IMR-90 (cell line): ENCODE data around the gene RNASE1. TPM values are rescaled to one million over a fixed set of nuclear protein-coding genes. Genes with fewer than 3 reads are reported as not detected.

Experiments
- ATAC-seq: fragments of 200-7000 bp; cut with Tn5 transposase; 2 replicates; pipeline ENCODE4 v1.9.1; 2020; ENCODE audit warnings: low read depth, mild to moderate bottlenecking, moderate library complexity
- BruUV-seq: library from RNA; stranded (reverse); fragments of 400-500 nt; replicated peaks from 2 replicates; lab custom pipeline; 2021; lab: Mats Ljungman, UMichigan
- CTCF ChIA-PET: fragments of 300-600 bp; formaldehyde crosslinking; extraction: SDS; loops from one replicate; lab custom pipeline; 2021; ENCODE audit warnings: antibody characterized with exemption; lab: Yijun Ruan, JAX
- POLR2A ChIA-PET: fragments of 300-600 bp; sonication (Branson Sonifier 250); formaldehyde crosslinking; loops from one replicate; lab custom pipeline; 2022; ENCODE audit warnings: antibody characterized with exemption; ENCODE audit not compliant: unreplicated experiment; lab: Charles Lee
- DNase-seq: peaks from one replicate; pipeline ENCODE4 v3.0.0; 2013
- H2AFZ ChIP-seq: replicated peaks from 2 replicates; pipeline ENCODE3; 2013; ENCODE audit warnings: low read length, mild to moderate bottlenecking; ENCODE audit not compliant: poor library complexity
- H2AK5ac ChIP-seq: 2 replicates; pipeline ENCODE4 v1.6.1; 2013; ENCODE audit warnings: low read depth, low read length, inconsistent platforms
- H2AK9ac ChIP-seq: replicated peaks from 2 replicates; pipeline ENCODE3; 2013; ENCODE audit warnings: mild to moderate bottlenecking, low read depth, low read length, moderate library complexity; ENCODE audit not compliant: poor library complexity
- H2BK120ac ChIP-seq: 2 replicates; pipeline ENCODE4 v1.6.1; 2013; ENCODE audit warnings: low read depth, low read length, inconsistent platforms
- H2BK15ac ChIP-seq: 3 replicates; pipeline ENCODE4 v1.6.1; 2013; ENCODE audit warnings: low read depth, low read length, inconsistent platforms
- H2BK20ac ChIP-seq: 2 replicates; pipeline ENCODE4 v1.6.1; 2013; ENCODE audit warnings: low read depth, mild to moderate bottlenecking, inconsistent platforms, low read length, moderate library complexity
- H2BK5ac ChIP-seq: 2 replicates; pipeline ENCODE4 v1.6.1; 2013; ENCODE audit warnings: mild to moderate bottlenecking, low read depth, low read length, inconsistent platforms; ENCODE audit not compliant: poor library complexity, severe bottlenecking
- H3K14ac ChIP-seq: replicated peaks from 2 replicates; pipeline ENCODE4 v1.6.1; 2013; ENCODE audit warnings: low read depth, low read length, inconsistent platforms
- H3K18ac ChIP-seq: 2 replicates; pipeline ENCODE4 v1.6.1; 2013; ENCODE audit warnings: low read depth, low read length, control low read depth
- H3K23ac ChIP-seq: 2 replicates; pipeline ENCODE4 v1.6.1; 2013; ENCODE audit warnings: low read depth, low read length, inconsistent platforms
- H3K27ac ChIP-seq: 2 replicates; pipeline ENCODE4 v1.5.1; 2013; ENCODE audit warnings: mild to moderate bottlenecking, control low read depth, low read length; ENCODE audit not compliant: insufficient read depth
- H3K27me3 ChIP-seq: 2 replicates; pipeline ENCODE4 v1.6.1; 2013; ENCODE audit warnings: low read length; ENCODE audit not compliant: control insufficient read depth, insufficient read depth
- H3K36me3 ChIP-seq: 2 replicates; pipeline ENCODE4 v1.6.1; 2013; ENCODE audit warnings: low read length, mixed read lengths; ENCODE audit not compliant: control insufficient read depth, insufficient read depth
- H3K4ac ChIP-seq: 2 replicates; pipeline ENCODE4 v1.6.1; 2013; ENCODE audit warnings: low read depth, low read length, inconsistent platforms
- H3K4me1 ChIP-seq: 2 replicates; pipeline ENCODE4 v1.6.1; 2013; ENCODE audit warnings: low read length, mixed read lengths; ENCODE audit not compliant: control insufficient read depth, insufficient read depth
- H3K4me2 ChIP-seq: 2 replicates; pipeline ENCODE4 v1.6.1; 2013; ENCODE audit warnings: low read depth, mild to moderate bottlenecking, control low read depth, low read length, moderate library complexity
- H3K4me3 ChIP-seq: 2 replicates; pipeline ENCODE4 v1.5.1; 2013; ENCODE audit warnings: low read depth, mild to moderate bottlenecking, control low read depth, low read length, moderate library complexity; ENCODE audit not compliant: insufficient read depth
- H3K56ac ChIP-seq: 2 replicates; pipeline ENCODE4 v1.6.1; 2013; ENCODE audit warnings: low read length, inconsistent platforms; ENCODE audit not compliant: insufficient read depth; ENCODE audit errors: extremely low read depth
- H3K79me1 ChIP-seq, 2 experiments: 2 replicates each; pipeline ENCODE4 v1.6.1; 2013; ENCODE audit warnings: low read length in 2 of 2, inconsistent platforms in 1 of 2, low read depth in 1 of 2
- H3K9ac ChIP-seq: 2 replicates; pipeline ENCODE4 v1.6.1; 2013; ENCODE audit warnings: low read depth, low read length, control low read depth
- H3K9me1 ChIP-seq: 2 replicates; pipeline ENCODE4 v1.6.1; 2013; ENCODE audit warnings: low read length, inconsistent platforms; ENCODE audit not compliant: insufficient read depth
- H3K9me3 ChIP-seq: 2 replicates; pipeline ENCODE4 v1.6.1; 2013; ENCODE audit warnings: low read length; ENCODE audit not compliant: control insufficient read depth, insufficient read depth
- H4K20me1 ChIP-seq: 2 replicates; pipeline ENCODE4 v1.6.1; 2013; ENCODE audit warnings: low read length, inconsistent platforms; ENCODE audit not compliant: insufficient read depth
- H4K5ac ChIP-seq: 2 replicates; pipeline ENCODE4 v1.6.1; 2013; ENCODE audit warnings: mild to moderate bottlenecking, low read depth, low read length, control low read depth
- H4K8ac ChIP-seq, 2 experiments: 2 replicates each; pipeline ENCODE4 v1.6.1; 2013; ENCODE audit warnings: low read depth in 2 of 2, low read length in 2 of 2, control low read depth in 1 of 2, inconsistent platforms in 1 of 2
- H4K91ac ChIP-seq: 2 replicates; pipeline ENCODE4 v1.6.1; 2013; ENCODE audit warnings: low read depth, low read length, inconsistent platforms; ENCODE audit not compliant: insufficient read depth
- BHLHE40 ChIP-seq: fragments of 150-350 bp; IDR thresholded peaks from 2 replicates; pipeline ENCODE4 v1.6.1; 2016; ENCODE audit warnings: mild to moderate bottlenecking, low read depth, low read length
- CEBPB ChIP-seq: IDR thresholded peaks from 2 replicates; pipeline ENCODE4 v1.6.1; 2012; ENCODE audit warnings: low read depth, low read length, improper control_type of control experiment
- CHD1 ChIP-seq: IDR thresholded peaks from 2 replicates; pipeline ENCODE4 v1.6.1; 2012; ENCODE audit warnings: low read depth, low read length, improper control_type of control experiment
- CTCF ChIP-seq: conservative IDR thresholded peaks from 2 replicates; pipeline ENCODE4 v1.5.1; 2012; ENCODE audit warnings: mild to moderate bottlenecking, low read depth, low read length, improper control_type of control experiment
- ELK1 ChIP-seq: fragments of 150-350 bp; IDR thresholded peaks from 2 replicates; pipeline ENCODE4 v1.6.1; 2016; ENCODE audit warnings: low read depth, mild to moderate bottlenecking, low read length, moderate library complexity, borderline replicate concordance
- MXI1 ChIP-seq: IDR thresholded peaks from 2 replicates; pipeline ENCODE4 v1.6.1; 2012; ENCODE audit warnings: low read depth, mild to moderate bottlenecking, low read length, moderate library complexity, borderline replicate concordance
- NFE2L2 ChIP-seq: fragments of 150-350 bp; IDR thresholded peaks from 2 replicates; pipeline ENCODE4 v1.6.1; 2016; ENCODE audit warnings: low read depth, mild to moderate bottlenecking, low read length
- POLR2A ChIP-seq: IDR thresholded peaks from 2 replicates; pipeline ENCODE4 v1.6.1; 2012; ENCODE audit warnings: mild to moderate bottlenecking, low read depth, low read length
- RCOR1 ChIP-seq: IDR thresholded peaks from 2 replicates; pipeline ENCODE4 v1.6.1; 2012; ENCODE audit warnings: mild to moderate bottlenecking, low read length, improper control_type of control experiment; ENCODE audit not compliant: insufficient replicate concordance
- RFX5 ChIP-seq: IDR thresholded peaks from 2 replicates; pipeline ENCODE4 v1.8.0; 2012; ENCODE audit warnings: low read depth, mild to moderate bottlenecking, low read length, moderate library complexity
- SMC3 ChIP-seq: fragments of 150-350 bp; IDR thresholded peaks from 2 replicates; pipeline ENCODE4 v1.6.1; 2016; ENCODE audit warnings: low read depth, mild to moderate bottlenecking, antibody characterized with exemption, low read length, moderate library complexity
- USF2 ChIP-seq: fragments of 150-350 bp; IDR thresholded peaks from 2 replicates; pipeline ENCODE4 v1.6.1; 2017; ENCODE audit warnings: mild to moderate bottlenecking, antibody characterized with exemption, low read length, low read depth
- WGBS, 2 experiments: methylation state at CpG; one replicate each; pipeline versions ENCODE4 v1.1.5 to v1.1.7; 2013; ENCODE audit warnings: missing lambda C conversion rate in 2 of 2; ENCODE audit not compliant: insufficient read length in 1 of 2; ENCODE audit errors: extremely low coverage in 2 of 2; 5-methylcytosine and 5-hydroxymethylcytosine counted together
- dilution Hi-C: fragments of 300-500 bp; cut with HindIII; formaldehyde crosslinking; loops from one replicate; pipeline ENCODE4 v1.14.3; 2018; ENCODE audit warnings: low sequenced_read_pairs; ENCODE audit not compliant: unreplicated experiment
- in situ Hi-C: fragments of 300-500 bp; cut with MboI; formaldehyde crosslinking; loops from 3 replicates; pipeline ENCODE4 v1.14.3; 2019; ENCODE audit warnings: low sequenced_read_pairs, inconsistent platforms, mixed read lengths
- intact Hi-C: fragments of 100-400 bp; cut with micrococcal nuclease; formaldehyde crosslinking; loops from 2 replicates; pipeline ENCODE4 v1.10.0; 2022
- polyA plus RNA-seq, 3 experiments: library from polyadenylated mRNA; depleted of rRNA; stranded (reverse); fragments of >200 nt; gene quantifications; 2 replicates each; pipeline ENCODE4 v1.2.3, GENCODE V29; 2012; ENCODE audit warnings: low replicate concordance in 1 of 3
- total RNA-seq: library from RNA; depleted of rRNA; stranded (reverse); fragments of >200 nt; gene quantifications from 2 replicates; pipeline ENCODE4 v1.2.3, GENCODE V29; 2012

RNASE1 gene
- total and polyA plus RNA-seq, 2 of the 4 experiments (the other 2 are of a cell fraction) = not detected

GRCh38 chr14:20820063-20820904 is 17.6 kb upstream of the RNASE1 start:
- intact Hi-C loops = no loop called here
- H4K8ac ChIP-seq = no peak overlapping the region
- no peak overlapping the region for H3K27ac ChIP-seq
- no peaks in the 10 kb centered on the region for H3K9me3 ChIP-seq
- dilution Hi-C loops = no loop called here
- no peak overlapping the region for H2BK5ac ChIP-seq
- H2BK20ac ChIP-seq = no peak overlapping the region
- no peak overlapping the region for H3K4me2 ChIP-seq
- no peak overlapping the region for H3K4me3 ChIP-seq
- no peak for DNase-seq
- in situ Hi-C loops = no loop called here
- 100% methylated on average over 1 of the region's 14 CpGs; no CpG with 5 or more reads in 1 of the 2 experiments for WGBS, 2 experiments
- no peak overlapping the region for H3K56ac ChIP-seq
- no peaks in the 10 kb centered on the region for H3K79me1 ChIP-seq
- ATAC-seq = no peak
- no TSS peak for BruUV-seq
- H3K14ac ChIP-seq = no peak overlapping the region
- ChIA-PET POLR2A (no interaction called here), CTCF (no interaction called here)
- no peak overlapping the region for H2BK120ac ChIP-seq
- H4K5ac ChIP-seq = no peak overlapping the region
- H3K4me1 ChIP-seq = no peaks in the 10 kb centered on the region
- no peaks in the 10 kb centered on the region for H4K20me1 ChIP-seq
- no peaks in the 10 kb centered on the region for H3K36me3 ChIP-seq
- H3K23ac ChIP-seq = no peak overlapping the region
- H4K91ac ChIP-seq = no peak overlapping the region
- no peaks in the 10 kb centered on the region for H3K27me3 ChIP-seq
- no peak overlapping the region for H3K9ac ChIP-seq
- H2BK15ac ChIP-seq = no peak overlapping the region
- no peak overlapping the region for H3K18ac ChIP-seq
- H3K9me1 ChIP-seq = no peaks in the 10 kb centered on the region
- TF ChIP-seq SMC3 = no peak
- no peak for TF ChIP-seq RCOR1
- no peak for TF ChIP-seq MXI1
- no peak for TF ChIP-seq CEBPB
- TF ChIP-seq NFE2L2 = no peak
- TF ChIP-seq BHLHE40 = no peak
- TF ChIP-seq CHD1 = no peak
- no peak for TF ChIP-seq CTCF
- no peak for TF ChIP-seq POLR2A
- no peak for TF ChIP-seq USF2
- TF ChIP-seq ELK1 = no peak
- no peak for TF ChIP-seq RFX5
- H3K4ac ChIP-seq = no peak overlapping the region
- H2AK5ac ChIP-seq = no peak overlapping the region
- no peak overlapping the region for H2AFZ ChIP-seq
- H2AK9ac ChIP-seq = no peak overlapping the region
